ENCODE data around the gene SYN1. TPM values are rescaled to one million over a fixed set of nuclear protein-coding genes. Genes with fewer than 3 reads are reported as not detected.
"Not testable (repeated sequence)": the region's sequence is repeated elsewhere in the genome, so short reads cannot be mapped to it uniquely, and the experiment has no call there.

The SYN1 gene
- total RNA-seq, 4 donors from 2014 or later: 0.22 to 0.36 TPM; not detected in 2

DNA sequence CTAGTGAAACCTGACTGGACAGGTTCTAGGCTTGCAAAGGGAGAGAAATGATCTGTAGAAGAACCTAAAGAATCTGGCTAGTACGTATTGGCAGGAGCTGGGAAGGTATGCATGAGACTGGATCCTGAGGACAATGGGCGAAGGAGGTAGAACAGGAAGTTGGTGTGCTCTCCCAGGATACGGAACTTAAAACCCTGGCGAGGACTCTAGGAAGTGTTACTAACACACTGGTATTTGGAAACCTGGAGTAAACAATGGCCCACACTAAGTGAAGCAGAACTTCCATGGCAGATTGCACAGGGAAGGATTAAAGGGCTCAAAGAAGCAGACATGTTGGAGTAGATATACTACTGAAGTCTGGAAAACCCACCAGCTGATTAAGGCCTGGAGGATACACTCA, 9.1 kb downstream of the SYN1 start:
- Histone ChIP-seq H3K4me3 (no peak overlapping the region), H3K4me1 (no peaks in the 10 kb centered on the region), H3K9me3 (no peaks in the 10 kb centered on the region), H3K36me3 (no peaks in the 10 kb centered on the region), H3K27ac (no peak overlapping the region), H3K27me3 (no peaks in the 10 kb centered on the region)
- ATAC-seq: no peak
- DNase-seq: no peak
- no peak for TF ChIP-seq POLR2A (IDR thresholded peaks at IDR 0.05)
- TF ChIP-seq, protein P1, sequence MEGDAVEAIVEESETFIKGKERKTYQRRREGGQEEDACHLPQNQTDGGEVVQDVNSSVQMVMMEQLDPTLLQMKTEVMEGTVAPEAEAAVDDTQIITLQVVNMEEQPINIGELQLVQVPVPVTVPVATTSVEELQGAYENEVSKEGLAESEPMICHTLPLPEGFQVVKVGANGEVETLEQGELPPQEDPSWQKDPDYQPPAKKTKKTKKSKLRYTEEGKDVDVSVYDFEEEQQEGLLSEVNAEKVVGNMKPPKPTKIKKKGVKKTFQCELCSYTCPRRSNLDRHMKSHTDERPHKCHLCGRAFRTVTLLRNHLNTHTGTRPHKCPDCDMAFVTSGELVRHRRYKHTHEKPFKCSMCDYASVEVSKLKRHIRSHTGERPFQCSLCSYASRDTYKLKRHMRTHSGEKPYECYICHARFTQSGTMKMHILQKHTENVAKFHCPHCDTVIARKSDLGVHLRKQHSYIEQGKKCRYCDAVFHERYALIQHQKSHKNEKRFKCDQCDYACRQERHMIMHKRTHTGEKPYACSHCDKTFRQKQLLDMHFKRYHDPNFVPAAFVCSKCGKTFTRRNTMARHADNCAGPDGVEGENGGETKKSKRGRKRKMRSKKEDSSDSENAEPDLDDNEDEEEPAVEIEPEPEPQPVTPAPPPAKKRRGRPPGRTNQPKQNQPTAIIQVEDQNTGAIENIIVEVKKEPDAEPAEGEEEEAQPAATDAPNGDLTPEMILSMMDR (IDR thresholded peaks at IDR 0.05 in 4 of 5, conservative IDR thresholded peaks at IDR 0.05 in 1 of 5): no peak
- in situ Hi-C loops (cut with MboI; ENCODE audit: low sequenced_read_pairs in 4 of 4) (no loop called here), intact Hi-C loops (cut with DNase I; ENCODE audit: low total_unique reads) (no loop called here)

DNA sequence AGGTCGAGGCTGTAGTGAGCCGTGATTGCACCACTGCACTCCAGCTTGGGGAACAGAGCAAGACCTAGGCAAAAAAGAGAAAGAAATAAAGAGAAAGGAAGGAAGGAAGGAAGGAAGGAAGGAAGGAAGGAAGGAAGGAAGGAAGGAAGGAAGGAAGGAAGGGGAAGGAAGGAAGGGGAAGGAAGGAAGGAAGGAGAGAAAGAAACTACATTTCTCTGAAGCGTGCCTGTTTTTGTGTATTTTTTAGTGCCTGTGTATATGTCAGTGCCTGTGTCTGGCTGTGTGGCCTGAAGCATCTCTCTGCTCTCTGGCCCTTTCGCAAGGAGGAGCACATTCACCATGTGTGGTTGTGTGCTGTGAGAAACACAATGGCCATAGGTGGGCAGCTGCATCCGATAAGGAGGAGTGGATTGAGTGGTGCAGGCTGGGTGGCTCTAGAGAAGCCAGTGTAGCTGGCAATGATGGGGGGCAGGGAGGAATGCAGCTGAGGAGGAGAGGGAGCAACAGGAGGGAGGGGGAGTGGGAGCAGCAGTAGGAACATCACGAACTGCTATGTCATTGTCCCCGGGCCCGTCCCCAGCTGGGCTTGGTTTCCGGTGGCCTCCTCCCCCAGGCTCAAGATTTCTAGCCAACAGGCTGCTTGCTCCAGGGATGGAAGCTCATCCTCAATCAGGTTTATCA, 11.4 kb downstream of the SYN1 start:
- ATAC-seq (no peak), DNase-seq (no peak)
- Histone ChIP-seq H3K27ac (no peak overlapping the region), H3K36me3 (no peaks in the 10 kb centered on the region), H3K27me3 (no peaks in the 10 kb centered on the region), H3K4me1 (no peaks in the 10 kb centered on the region), H3K9me3 (no peaks in the 10 kb centered on the region), H3K4me3 (no peak overlapping the region)
- intact Hi-C loops (cut with DNase I; ENCODE audit: low total_unique reads): no loop called here
- in situ Hi-C loops (cut with MboI; ENCODE audit: low sequenced_read_pairs in 4 of 4): no loop called here
- TF ChIP-seq, protein P1 (IDR thresholded peaks at IDR 0.05 in 4 of 5, conservative IDR thresholded peaks at IDR 0.05 in 1 of 5): no peak
- TF ChIP-seq POLR2A (IDR thresholded peaks at IDR 0.05): no peak

- no peaks in the 10 kb centered on the region for H3K36me3 ChIP-seq
- no peaks in the 10 kb centered on the region for H3K9me3 ChIP-seq
- TF ChIP-seq, protein P1 (IDR thresholded peaks at IDR 0.05 in 4 of 5, conservative IDR thresholded peaks at IDR 0.05 in 1 of 5): no peak
- TF ChIP-seq POLR2A (IDR thresholded peaks at IDR 0.05): no peak
- ATAC-seq (no peak), DNase-seq (no peak)
- H3K4me1 ChIP-seq: no peaks in the 10 kb centered on the region
- in situ Hi-C loops (cut with MboI; ENCODE audit: low sequenced_read_pairs in 4 of 4) (no loop called here), intact Hi-C loops (cut with DNase I; ENCODE audit: low total_unique reads) (no loop called here)
- no peak overlapping the region for H3K4me3 ChIP-seq
- no peaks in the 10 kb centered on the region for H3K27me3 ChIP-seq
- H3K27ac ChIP-seq: no peak overlapping the region
Measured at GRCh38 chrX:47607091-47607490, 12.6 kb downstream of the SYN1 start.

- no peaks in the 10 kb centered on the region for H3K4me1 ChIP-seq
- H3K4me3 ChIP-seq: no peak overlapping the region
- H3K27me3 ChIP-seq: no peaks in the 10 kb centered on the region
- no peaks in the 10 kb centered on the region for H3K36me3 ChIP-seq
- peaks cover 0 to 2% (median 0%) of the 10 kb centered on the region in 3 donors for H3K9me3 ChIP-seq
- H3K27ac ChIP-seq: no peak overlapping the region
- ATAC-seq: no peak
- no peak for DNase-seq
- no peak for TF ChIP-seq POLR2A (IDR thresholded peaks at IDR 0.05)
- TF ChIP-seq, protein P1 (IDR thresholded peaks at IDR 0.05 in 4 of 5, conservative IDR thresholded peaks at IDR 0.05 in 1 of 5): no peak
- in situ Hi-C loops (cut with MboI; ENCODE audit: low sequenced_read_pairs in 4 of 4) (no loop called here), intact Hi-C loops (cut with DNase I; ENCODE audit: low total_unique reads) (no loop called here)
Measured at GRCh38 chrX:47605024-47605423, 14.6 kb downstream of the SYN1 start.

GRCh38 chrX:47603125-47603524, 16.5 kb downstream of the SYN1 start:
- in situ Hi-C loops (cut with MboI; ENCODE audit: low sequenced_read_pairs in 4 of 4); H3K4me1 ChIP-seq; H3K4me3 ChIP-seq; ATAC-seq; H3K9me3 ChIP-seq; H3K27ac ChIP-seq; H3K36me3 ChIP-seq; intact Hi-C loops (cut with DNase I; ENCODE audit: low total_unique reads); H3K27me3 ChIP-seq; DNase-seq: not testable (repeated sequence)
